ENCODE results near the gene VWDE.

DNA sequence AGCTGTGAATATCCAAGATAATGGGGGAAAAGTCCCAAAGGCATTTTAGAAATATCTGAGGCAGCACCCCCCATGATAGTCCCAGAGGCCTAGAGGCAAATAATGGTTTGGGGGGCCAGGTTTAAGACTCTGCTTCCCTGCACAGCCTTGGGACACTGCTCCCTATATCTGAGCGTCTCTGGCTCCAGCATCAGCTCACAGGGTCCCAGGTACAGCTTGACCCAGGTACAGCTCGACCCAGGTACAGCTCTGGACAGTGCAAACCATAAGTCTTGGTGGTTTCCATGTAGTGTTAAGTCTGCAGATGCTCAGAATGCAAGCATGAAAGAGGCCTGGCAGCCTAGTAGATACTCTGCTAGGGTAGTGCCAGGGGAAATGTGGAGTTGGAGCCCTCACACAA lies 47.0 kb upstream of the VWDE start:
- TF ChIP-seq CTCF (IDR thresholded peaks at IDR 0.05; ENCODE audit: low read depth, low read length) (no peak), POLR2A (IDR thresholded peaks at IDR 0.05; ENCODE audit: extremely low read depth, insufficient read length) (no peak), MYC (IDR thresholded peaks at IDR 0.05; ENCODE audit: low read depth, low read length) (no peak), MAX (IDR thresholded peaks at IDR 0.05; ENCODE audit: low read depth, low read length) (no peak)

Measured in NB4 (cell line).